HG02938 (cell line): ENCODE measurements around the gene USF3.

Experiments
- ATAC-seq: cut with Tn5 transposase; IDR thresholded peaks from one replicate; pipeline ENCODE4 v1.9.1; 2021; ENCODE audit warnings: mild to moderate bottlenecking, moderate library complexity; ENCODE audit not compliant: unreplicated experiment

The USF3 gene

DNA sequence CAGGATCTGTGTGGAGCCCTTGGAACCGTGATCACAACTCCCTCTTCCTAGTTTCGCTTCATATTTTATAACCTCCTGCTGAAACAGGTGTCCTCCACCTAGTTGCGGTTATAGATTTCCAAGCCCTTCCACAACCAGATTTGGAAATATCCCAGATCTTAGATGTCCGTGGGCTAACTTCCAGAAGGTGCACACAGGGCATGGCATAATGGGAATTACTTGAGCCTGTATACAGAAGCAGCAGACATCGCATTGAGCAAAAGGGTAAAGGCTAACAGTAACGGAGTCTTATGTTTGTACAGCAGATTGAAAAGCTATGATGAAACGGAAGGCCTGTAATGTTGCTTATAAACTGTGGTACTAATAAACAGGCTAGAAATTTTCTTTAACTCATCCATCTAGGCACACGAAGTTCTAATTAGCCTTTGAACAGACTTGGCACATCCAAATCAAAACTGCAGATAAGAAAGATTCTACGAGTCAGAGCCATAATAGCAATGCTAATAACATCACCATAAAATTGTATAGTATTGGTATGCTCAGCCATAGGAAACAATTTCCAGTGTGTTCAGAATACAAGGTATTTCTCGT lies 1.2 kb upstream of the USF3 start:
- no peak for ATAC-seq

DNA sequence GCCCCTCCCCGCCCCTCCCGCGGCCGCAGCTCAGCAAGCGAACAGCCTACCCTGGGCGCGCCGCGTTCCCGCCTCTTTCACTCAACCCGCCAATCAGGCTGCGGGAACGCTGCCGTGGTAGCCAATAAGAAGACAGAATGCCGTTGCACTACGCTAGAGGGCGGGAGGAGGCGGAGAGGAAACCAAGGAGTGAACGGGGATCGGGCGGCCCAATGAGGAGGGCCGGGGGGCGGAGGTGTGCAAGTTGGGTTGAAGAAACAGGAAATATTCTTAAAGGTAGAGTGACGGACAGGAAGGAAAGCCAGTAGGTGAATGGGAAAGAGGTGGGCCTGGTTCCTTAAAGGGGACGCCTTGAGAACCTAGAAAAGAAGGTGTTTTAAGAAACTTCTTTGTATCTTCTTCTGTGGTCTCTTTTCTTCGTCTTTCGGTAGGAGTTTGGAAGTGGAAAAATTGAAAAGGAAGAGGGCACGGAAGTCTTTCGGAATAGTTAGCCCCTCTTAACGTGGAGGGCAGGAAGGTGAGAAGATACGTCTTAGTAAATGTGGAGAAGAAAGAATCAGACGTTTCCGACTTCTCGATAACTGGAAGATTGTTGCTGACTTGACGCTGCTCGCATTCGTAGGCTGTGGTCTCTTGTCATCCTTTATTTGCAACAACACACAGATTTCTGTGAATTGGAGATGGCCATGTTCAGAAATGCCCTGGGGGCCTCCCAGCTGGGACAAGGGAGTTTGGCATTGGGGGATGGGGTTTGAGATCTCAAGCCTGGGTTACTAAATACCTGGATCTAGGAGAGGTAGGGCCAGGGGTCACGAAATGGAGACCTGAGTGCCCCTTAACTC lies 437 bp upstream of the USF3 start:
- peak; percentile 93 for ATAC-seq

DNA sequence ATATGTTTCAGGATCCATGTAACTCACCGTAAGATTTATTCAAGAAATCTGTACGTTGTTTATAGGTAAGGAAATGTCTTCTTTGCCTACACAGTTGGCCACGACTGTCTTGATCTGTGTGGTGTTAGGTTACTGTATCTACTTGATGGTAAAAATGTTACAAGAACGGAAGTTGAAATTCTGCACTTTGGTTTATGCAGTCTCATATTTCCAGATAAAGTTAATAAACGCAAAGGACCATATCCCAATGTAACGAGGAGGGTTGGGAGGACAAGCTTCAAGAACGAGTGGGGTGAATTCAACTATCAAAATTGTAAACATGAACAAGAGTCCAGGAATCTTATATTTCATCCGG lies 1.0 kb downstream of the USF3 start:
- ATAC-seq, result no peak

DNA sequence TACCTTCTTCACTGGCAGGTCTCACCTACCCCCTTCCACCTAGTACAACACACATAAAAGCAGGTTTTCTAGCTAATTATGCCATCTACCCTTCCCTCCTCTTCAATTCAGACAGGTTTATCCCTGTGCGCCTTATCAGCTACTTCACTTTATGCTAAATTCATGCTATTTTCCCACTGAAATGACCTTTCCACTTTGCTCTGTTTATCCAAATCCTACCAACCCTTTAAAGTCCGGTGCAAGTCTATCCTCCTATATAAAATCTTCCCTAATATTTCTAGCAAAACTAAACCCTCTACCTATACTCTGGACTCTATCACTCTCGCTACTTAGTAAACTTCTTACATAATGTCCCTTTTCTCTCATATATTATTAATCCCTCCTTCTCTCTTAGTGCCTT lies 6.0 kb downstream of the USF3 start:
- no peak for ATAC-seq

DNA sequence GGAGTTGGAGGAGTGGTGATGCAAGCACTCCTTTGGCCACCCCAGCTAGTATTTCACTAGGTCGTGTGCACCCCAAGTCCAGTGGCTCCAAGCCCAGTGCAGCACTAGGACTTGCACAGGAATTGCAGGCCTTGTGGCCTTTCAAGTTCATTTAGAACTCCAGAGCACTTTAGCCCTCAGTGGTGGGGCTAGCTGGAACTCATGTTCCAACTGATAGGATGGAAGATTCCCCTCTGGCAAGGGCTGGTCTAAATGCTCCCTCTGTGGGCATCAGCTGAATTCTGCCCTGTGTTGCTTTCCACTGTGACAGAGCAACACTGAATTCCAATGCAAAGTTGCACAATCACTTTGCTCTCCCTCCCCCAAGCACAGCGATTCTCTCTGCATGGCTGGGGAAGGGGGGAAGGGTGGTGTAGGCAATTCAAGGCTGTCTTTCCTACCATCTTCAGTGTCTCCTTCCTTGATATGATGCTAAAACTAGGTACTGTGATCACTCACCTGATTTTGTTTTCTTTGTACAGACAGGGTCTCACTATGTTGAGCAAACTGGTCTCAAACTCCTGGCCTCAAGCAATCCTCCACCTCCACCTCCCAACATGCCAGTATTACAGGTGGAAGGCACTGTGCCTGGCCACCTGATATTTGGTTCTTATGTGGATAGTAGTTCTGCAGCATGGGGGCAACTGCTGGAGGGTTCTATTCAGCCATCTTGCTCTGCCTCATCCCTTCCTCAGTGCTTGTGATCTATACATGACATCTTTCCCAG lies 10.3 kb downstream of the USF3 start:
- ATAC-seq, result no peak

DNA sequence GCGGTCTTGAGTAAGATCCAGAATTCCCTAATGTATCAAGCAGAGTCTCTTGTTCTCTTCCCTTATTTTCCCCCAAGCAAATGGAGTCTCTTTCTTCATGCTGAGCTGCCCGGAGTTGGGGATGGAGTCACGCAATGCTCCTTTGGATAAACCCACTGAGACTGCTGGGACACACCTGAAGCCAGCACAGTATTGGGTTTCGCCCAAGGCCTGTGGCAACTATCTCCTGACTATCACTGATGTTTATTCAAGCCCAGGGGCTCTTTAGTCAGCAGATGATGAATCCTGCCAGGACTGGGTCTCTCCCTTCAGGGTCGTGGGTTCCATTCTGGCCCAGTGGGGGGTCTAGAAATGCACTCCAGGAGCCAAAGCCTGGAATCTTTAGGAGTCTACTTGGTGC lies 11.3 kb downstream of the USF3 start:
- ATAC-seq, result no peak

DNA sequence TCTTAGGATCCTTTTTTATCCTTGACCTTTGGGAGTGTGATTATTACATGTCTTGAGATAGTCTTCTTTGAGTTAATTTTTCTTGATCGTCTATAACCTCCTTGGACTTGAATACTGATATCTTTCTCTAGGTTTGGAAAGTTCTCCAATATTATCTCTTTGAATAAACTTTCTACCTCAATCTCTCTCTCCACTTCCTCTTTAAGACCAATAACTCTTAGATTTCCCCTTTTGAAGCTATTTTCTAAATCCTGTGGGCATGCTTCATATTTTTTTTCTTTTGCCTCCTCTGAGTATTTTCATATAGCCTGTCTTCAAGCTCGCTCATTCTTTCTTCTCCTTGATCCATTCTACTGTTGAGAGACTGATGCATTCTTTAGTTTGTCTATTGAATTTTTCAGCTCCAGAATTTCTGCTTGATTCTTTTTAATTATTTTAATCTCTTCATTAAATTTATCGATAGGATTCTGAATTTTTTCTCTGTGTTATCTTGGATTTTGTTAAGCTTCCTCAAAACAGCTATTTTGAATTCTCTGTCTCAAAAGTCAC lies 12.1 kb downstream of the USF3 start:
- no peak for ATAC-seq

DNA sequence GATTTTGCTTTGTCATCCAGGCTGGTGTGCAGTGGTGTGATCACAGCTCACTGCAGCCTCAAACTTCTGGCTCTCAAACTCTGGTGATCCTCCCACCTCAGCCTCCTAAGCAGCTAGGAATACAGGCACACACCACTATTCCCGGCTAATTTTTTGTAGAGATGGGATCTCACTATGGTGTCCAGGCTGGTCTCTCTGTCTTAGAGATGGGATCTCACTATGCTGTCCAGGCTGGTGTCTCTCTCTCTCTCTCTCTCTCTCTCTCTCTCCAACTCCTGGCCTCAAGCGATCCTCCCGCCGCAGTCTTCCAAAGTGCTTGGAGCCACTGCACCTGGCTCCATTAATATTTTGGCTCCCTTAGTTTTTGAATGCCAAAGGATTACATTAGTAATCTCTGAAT lies 17.7 kb downstream of the USF3 start:
- no peak for ATAC-seq

DNA sequence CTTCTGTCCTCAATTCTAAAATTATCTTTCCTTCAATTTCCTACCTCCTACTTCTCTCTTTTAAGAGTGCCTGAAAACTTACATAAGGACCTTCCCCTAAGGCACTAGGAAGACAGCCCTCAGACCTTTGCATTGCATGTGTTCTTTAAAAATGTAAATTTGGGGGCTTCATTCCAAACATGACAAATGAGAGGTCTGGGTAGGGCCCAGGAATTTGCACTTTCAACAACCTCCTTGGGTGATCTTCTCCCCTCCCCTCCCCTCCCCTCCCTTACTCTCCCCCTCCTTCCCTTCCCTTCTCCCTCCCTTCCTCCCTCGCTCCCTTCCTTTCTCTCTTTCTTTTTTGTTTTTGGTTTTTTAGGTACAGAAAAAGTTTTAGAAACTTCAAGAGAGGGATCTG lies 18.7 kb downstream of the USF3 start:
- no peak for ATAC-seq

DNA sequence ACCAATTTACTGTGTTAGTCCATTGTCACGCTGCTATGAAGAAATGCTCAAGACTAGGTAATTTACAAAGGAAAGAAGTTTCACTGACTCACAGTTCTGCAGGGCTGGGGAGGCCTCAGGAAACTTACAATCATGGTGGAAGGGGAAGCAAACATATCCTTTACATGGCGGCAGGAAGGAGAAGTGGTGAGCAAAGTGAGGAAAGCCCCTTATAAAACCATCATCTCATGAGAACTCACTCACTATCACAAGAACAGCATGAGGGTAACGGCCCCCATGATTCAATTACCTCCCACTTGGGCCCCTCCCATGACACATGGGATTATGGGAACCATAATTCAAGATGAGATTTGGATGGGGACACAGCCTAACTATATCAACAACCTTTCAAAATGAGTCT lies 20.2 kb downstream of the USF3 start:
- ATAC-seq, result no peak

DNA sequence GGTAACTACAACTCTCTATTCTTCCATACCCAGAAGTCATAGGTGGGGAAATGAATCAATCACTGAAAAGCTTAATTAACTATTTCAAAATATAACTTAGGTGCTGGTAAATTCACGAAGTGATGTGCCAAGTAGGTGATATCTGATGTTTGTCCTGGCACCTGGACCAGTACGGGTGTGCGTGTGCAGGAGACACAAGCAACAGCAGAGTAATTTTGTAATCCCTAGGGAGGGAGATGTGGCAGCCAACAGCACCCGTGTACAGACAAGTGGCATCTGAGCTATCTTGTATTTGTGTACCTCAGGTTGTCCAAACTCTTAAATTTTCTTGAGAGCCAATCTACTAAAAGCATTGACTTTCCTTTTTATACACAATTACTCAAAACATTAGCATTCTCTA lies 22.8 kb downstream of the USF3 start:
- ATAC-seq, result no peak

DNA sequence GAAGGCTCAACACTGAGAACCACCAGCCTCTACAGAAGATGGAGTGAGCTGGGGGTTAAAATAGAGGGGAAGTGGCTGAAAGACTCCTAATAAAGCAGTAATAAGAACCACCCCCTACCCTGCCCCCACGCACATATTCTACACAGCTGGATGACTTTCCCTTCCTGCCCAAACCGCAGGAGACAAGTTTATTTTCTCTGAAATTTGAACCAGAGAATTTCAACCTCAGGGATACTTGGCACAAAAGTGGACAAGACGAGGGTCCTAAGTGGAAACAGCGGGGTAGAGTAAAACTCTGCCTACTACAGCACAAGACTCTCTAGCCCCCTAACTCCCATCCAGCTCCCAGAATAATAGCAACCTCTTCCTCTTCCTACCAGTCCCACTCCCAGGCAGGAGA lies 28.4 kb downstream of the USF3 start:
- ATAC-seq, result no peak

DNA sequence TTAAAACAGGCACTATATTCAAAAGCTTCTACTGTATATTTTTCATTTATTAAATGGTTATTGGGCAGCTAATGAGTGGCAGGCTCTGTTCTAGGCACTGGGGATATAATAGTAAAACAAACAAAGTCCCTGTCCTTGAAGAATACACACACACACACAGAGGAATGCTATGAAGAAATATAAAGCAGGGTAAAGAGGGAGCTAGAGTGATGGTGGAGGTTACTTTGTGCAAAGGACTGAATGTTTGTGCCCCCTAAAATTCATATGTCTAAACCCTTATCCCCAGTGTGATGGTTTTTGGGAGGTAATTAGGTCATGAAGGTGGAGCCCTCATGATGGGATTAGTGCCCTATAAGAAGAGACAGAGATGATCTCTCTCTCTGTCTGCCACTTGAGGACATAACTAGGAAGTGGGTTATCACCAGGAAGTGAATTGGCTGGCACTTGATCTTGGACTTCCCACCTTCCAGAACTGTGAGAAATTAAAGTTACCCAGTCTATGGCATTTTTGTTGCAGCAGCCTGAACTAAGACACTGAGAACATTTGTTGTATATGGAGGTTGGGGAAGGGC lies 31.8 kb downstream of the USF3 start:
- no peak for ATAC-seq

DNA sequence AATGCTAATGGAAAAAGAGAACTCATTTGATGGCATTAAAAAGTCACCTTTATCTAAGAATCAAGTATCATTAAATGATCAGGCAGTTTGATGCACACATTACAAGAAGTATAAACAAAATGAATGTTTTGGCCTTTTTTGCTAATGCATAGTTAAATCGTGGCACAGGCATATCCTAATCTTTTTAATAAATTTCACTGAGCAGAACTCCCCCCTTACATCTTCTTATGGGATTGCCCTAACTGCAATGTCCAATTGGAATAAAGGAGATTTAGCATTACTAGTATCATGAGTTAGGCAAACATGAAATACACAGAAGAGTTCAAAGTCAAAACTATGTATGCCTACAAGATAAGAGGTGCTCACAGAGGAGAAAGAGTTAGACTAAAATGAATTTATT lies 32.7 kb downstream of the USF3 start:
- ATAC-seq, result no peak

DNA sequence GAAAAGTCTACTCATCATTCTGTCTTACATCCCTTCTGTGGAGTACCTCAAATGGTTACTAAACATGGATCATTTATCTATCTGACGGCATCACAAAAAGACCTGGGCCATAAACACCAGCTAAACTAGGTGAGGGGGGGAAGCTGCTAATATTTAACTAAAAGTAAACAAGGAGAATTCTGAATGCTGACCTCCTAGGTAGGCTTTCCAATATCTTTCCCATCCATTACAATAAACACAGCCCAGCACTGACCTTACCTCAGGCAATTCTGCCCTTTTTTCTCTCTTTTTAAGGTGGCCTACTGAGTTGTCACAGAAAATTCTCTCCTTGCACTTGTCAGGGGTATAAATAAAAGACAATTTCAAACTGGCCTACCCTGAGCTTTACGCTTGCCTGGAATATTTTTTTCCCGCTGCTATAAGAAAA lies 33.1 kb downstream of the USF3 start:
- ATAC-seq, result no peak

DNA sequence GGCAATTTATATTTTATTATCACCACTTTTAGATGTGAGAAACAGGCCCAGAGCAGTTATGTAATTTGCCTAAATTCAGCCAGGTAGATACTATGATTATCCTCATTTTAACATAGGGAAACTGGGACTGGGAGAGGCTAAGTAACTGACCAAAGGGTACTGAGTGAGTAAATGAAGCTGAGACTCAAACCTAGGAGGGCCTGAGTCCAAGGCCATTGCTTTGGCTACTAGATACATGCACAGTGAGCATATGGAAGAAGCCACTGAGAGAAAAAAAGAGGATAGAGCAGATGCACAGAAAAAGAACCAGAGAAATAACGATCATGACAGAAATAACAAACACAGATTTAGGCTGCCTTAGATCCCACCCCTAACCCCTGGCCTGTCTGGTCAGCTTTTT lies 33.6 kb downstream of the USF3 start:
- ATAC-seq, result no peak

DNA sequence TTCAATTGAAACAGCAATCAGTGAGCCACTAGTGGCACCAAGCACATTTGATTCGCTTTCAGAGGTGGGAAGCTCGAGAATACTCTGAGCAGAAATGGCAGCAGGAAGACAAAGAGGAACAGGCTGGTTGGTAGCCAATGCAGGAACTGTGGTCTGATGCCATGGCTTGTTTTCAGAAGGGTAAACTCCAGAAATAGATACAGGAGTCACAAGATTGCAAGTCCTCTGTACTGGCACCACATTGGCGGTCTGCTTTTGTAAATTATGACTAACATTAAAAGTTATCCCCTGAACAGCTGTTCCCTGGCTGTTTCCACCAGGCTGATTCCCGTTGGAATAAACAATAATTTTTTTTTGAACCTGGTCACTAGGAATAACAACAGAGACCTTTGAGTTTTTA lies 35.5 kb downstream of the USF3 start:
- no peak for ATAC-seq

DNA sequence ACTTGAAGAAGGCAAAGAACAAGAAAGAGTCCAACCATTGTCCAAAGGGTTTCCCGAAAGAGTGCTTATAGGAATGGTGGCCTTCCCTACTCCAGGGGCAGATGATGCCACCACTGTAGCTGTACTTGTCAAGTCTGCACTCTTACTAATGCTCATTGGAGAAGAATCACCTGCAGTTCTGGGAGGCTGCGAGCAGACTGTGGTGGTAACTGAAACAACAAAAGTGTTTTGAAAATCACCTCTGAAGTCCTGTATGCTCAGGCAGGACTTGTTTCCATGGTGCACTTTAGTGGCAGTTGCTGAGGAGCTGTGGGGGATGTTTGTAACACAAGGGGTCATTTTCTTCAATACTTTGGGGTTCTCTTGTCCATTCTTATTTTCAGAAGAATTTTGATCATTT lies 36.0 kb downstream of the USF3 start:
- ATAC-seq, result no peak

DNA sequence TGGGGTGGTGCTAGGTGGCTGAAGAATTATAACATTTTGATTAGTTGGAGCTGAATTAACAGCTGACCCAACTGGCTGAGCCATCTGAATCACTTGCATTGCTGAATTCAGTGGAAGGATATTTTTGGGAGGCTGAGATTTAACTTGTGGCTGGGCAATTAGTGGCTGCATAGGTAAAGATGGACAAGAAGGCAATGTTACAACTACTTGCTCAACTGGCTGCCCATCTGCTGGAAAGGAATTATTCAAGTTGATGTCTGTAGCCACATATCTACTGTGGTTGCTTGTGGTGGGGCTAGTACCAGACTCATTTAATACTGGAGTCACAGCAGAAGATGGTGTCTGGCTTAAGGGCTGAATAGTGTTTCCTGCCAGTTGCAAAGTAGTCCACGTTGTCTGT lies 36.4 kb downstream of the USF3 start:
- no peak for ATAC-seq

DNA sequence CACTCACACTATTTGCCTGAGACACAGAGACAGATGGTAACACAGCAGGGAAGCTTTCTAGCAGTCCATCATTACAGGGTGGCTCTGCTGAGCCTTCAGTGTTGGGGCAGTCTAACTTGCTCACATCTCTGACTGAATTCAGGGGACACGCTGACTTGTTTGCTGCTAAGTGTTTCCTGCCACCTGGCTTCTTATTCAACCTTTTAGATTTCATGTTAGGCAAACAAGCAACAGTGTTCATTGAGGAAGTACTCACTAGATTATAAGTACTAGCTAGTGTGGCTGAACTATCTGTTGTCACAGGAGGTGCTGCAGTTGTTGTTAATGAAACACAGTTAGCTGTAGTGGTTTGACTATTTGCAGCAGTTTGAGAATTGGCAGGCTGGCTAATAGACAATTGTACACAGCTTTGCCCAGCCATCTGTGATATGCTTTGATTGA lies 37.3 kb downstream of the USF3 start:
- ATAC-seq, result no peak

DNA sequence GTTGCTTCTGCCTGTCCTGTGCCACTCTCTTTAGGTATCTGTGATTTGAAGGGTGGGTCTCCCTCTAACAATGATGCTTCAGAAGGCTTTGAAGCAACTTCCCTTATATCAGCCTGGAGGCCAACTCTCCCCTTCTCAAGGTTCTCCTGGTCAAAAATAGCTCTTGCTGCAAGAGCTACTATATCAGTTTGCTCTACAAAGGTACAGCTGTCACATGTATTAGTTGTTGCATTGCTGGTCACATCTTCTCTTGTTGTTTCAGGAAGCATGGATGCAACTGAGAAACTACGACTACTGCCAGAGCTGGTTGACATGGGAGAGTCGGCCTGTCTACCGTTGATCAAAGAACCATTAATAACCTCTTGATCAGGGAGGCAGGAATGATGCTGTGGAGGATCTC lies 38.3 kb downstream of the USF3 start:
- ATAC-seq, result no peak
